ENCODE data around the gene TBC1D14. TPM values are rescaled to one million over a fixed set of nuclear protein-coding genes. Genes with fewer than 3 reads are reported as not detected.

The TBC1D14 gene
- total and polyA plus RNA-seq, 9 of the 15 experiments (the other 6 are each of a cell fraction or from before 2014, with no cell fraction given), result 2.1 to 59.6 (median 44.8) TPM

DNA sequence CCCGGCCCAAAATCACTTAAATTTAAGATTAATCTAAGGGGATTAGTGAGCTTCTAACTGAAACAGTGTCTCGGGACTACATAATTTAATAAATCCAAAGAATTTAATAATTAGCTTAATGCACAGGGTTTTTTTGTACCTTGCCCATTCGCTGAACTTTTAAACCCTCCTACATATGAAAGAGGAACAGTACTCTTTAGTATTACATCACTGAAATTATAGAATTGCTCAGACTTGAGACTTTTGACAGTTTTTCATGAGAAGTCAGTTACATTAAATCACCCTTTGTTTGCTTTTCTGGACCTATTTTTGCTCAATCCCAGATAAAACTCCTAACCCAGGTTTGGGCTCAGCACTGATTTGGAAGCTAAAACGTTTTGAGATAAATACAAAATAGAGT lies 131.1 kb downstream of the TBC1D14 start:
- POLR2A ChIA-PET, result interaction anchor here (0.5 to 1.2 kb wide), 2 partner anchors 54 to 322 kb away, joined by 3 read pairs; no protein-coding TSS in a partner anchor
- intact Hi-C loops (cut with micrococcal nuclease), result no loop called here
- CTCF ChIA-PET (ENCODE audit: low intra/inter-chr PET ratio), result no interaction called here
- WGBS (ENCODE audit: insufficient coverage, low coverage, missing lambda C conversion rate), result 55% methylated on average over 4 of the region's 4 CpGs
- no peak for FAIRE-seq
- Histone ChIP-seq H3K9ac (ENCODE audit: insufficient read depth in 1 of 2, low read depth in 2 of 2, low read length in 2 of 2) (no peak overlapping the region), H3K4me2 (ENCODE audit: insufficient read depth, low read length) (no peak overlapping the region), H3K27ac (ENCODE audit: extremely low read depth, low read depth, low read length) (no peak overlapping the region), H4K20me1 (replicated peaks; ENCODE audit: control insufficient read depth, insufficient read depth, low read length) (peaks cover 6% of the 10 kb centered on the region; the same call in 1 of the 2 replicates), H3K4me3 (no peak overlapping the region), H3K79me2 (ENCODE audit: control insufficient read depth, insufficient read depth, low read length) (peaks cover 24% of the 10 kb centered on the region), H3K9me3 (replicated peaks; ENCODE audit: control insufficient read depth, insufficient read depth, low read depth, low read length) (no peaks in the 10 kb centered on the region), H3K9me1 (ENCODE audit: control insufficient read depth, insufficient read depth, low read length) (no peaks in the 10 kb centered on the region), H3K27me3 (ENCODE audit: control insufficient read depth in 2 of 2, insufficient read depth in 2 of 2, low read length in 2 of 2) (no peaks in the 10 kb centered on the region), H3K4me1 (replicated peaks in 1 of 2; ENCODE audit: control insufficient read depth in 2 of 2, insufficient read depth in 2 of 2, low read length in 2 of 2) (peaks cover 14 to 28% of the 10 kb centered on the region in 2 experiments; a peak in 4 of 5 replicates), H3K36me3 (ENCODE audit: control insufficient read depth, insufficient read depth, low read length) (peaks cover 9% of the 10 kb centered on the region; the same call in 1 of the 3 replicates), H2AFZ (ENCODE audit: low read depth, low read length) (no peak overlapping the region)
- no peak for TF ChIP-seq NRF1 (conservative IDR thresholded peaks at IDR 0.05 in 1 of 2, IDR thresholded peaks at IDR 0.05 in 1 of 2)
- TF ChIP-seq GATA2 (CRISPR knock-in tag; IDR thresholded peaks at IDR 0.05), result no peak
- no peak for TF ChIP-seq GTF2F1 (IDR thresholded peaks at IDR 0.05; ENCODE audit: low read depth, low read length)
- TF ChIP-seq ZNF184 (CRISPR knock-in tag; IDR thresholded peaks at IDR 0.05), result no peak
- TF ChIP-seq HDAC2 (IDR thresholded peaks at IDR 0.05), result no peak
- TF ChIP-seq, protein P1, sequence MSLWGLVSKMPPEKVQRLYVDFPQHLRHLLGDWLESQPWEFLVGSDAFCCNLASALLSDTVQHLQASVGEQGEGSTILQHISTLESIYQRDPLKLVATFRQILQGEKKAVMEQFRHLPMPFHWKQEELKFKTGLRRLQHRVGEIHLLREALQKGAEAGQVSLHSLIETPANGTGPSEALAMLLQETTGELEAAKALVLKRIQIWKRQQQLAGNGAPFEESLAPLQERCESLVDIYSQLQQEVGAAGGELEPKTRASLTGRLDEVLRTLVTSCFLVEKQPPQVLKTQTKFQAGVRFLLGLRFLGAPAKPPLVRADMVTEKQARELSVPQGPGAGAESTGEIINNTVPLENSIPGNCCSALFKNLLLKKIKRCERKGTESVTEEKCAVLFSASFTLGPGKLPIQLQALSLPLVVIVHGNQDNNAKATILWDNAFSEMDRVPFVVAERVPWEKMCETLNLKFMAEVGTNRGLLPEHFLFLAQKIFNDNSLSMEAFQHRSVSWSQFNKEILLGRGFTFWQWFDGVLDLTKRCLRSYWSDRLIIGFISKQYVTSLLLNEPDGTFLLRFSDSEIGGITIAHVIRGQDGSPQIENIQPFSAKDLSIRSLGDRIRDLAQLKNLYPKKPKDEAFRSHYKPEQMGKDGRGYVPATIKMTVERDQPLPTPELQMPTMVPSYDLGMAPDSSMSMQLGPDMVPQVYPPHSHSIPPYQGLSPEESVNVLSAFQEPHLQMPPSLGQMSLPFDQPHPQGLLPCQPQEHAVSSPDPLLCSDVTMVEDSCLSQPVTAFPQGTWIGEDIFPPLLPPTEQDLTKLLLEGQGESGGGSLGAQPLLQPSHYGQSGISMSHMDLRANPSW (CRISPR knock-in tag; IDR thresholded peaks at IDR 0.05), result no peak
- no peak for TF ChIP-seq SNRNP70 (optimal IDR thresholded peaks at IDR 0.05; ENCODE audit: low read depth, low read length)
- no peak for TF ChIP-seq MECOM (CRISPR knock-in tag; IDR thresholded peaks at IDR 0.05)
- TF ChIP-seq KHSRP (IDR thresholded peaks at IDR 0.05), result no peak
- no peak for TF ChIP-seq FOXA1 (IDR thresholded peaks at IDR 0.05; ENCODE audit: borderline replicate concordance)
- no peak for TF ChIP-seq MEF2D (tag; conservative IDR thresholded peaks at IDR 0.05; ENCODE audit: low read depth)
- no peak for TF ChIP-seq MXI1 (IDR thresholded peaks at IDR 0.05; ENCODE audit: low read depth, low read length)
- no peak for TF ChIP-seq MCM7 (IDR thresholded peaks at IDR 0.05)
- no peak for ATAC-seq
- in situ Hi-C loops (cut with MboI), result no loop called here
- no TSS peak for BruUV-seq (replicated peaks)
- DNase-seq (ENCODE audit: extremely low read depth in 1 of 4, low spot score in 3 of 4), result no peak

Data from K562 (cell line).